ENCODE results near the gene CABP2. TPM values are rescaled to one million over a fixed set of nuclear protein-coding genes. Genes with fewer than 3 reads are reported as not detected.

Gene CABP2
- total and polyA plus RNA-seq, 7 experiments from 2014 or later, result not detected

GRCh38 chr11:67507242-67507863 is 15.9 kb downstream of the CABP2 start:
- Histone ChIP-seq H3K4me3 (ENCODE audit: low read length) (peak overlapping the region; percentile 91), H3K9me3 (ENCODE audit: control insufficient read depth in 2 of 3, low read length in 3 of 3) (no peaks in the 10 kb centered on the region), H3K27me3 (ENCODE audit: control insufficient read depth in 2 of 2, insufficient read depth in 2 of 2, low read length in 2 of 2) (no peaks in the 10 kb centered on the region), H3K27ac (ENCODE audit: low read depth, low read length) (peak overlapping the region; percentile 96), H3K4me1 (ENCODE audit: control insufficient read depth in 2 of 2, insufficient read depth in 2 of 2, low read length in 2 of 2) (peaks cover 40 to 45% of the 10 kb centered on the region in 2 donors), H3K36me3 (ENCODE audit: control insufficient read depth in 2 of 3, insufficient read depth in 3 of 3, low read length in 3 of 3) (peaks cover 0 to 10% (median 0%) of the 10 kb centered on the region in 3 experiments)
- Mint-ChIP-seq H3K4me1 (peaks cover 26 to 49% (median 41%) of the 10 kb centered on the region in 7 donors), H3K4me3 (peak overlapping the region; percentile 89 to 95 (median 90)), H3K27me3 (peaks cover 0 to 12% (median 0%) of the 10 kb centered on the region in 5 donors), H3K9me3 (peaks cover 0 to 5% (median 0%) of the 10 kb centered on the region in 11 donors), H3K36me3 (peaks cover 0 to 16% (median 0%) of the 10 kb centered on the region in 5 donors), H3K27ac (peak overlapping the region; percentile 77 to 98 (median 96))
- DNase-seq (peak in 5 of 9 donors; percentile 8 to 36 (median 20)), ATAC-seq (no peak)
- ChIA-PET CTCF (interaction anchor here (1.0 to 1.1 kb wide), 2 partner anchors 87 to 118 kb away, joined by 3 to 4 read pairs; no protein-coding TSS in a partner anchor), POLR2A (interaction anchor here (0.6 to 2.4 kb wide), 14 partner anchors 21 to 299 kb away, joined by 3 to 14 read pairs (median 4); partner anchors contain the start of genes AIP, POLD4, PPP1CA and RAD9A)
- intact Hi-C loops (cut with micrococcal nuclease), result loop anchor here (5.0 kb wide), 4 partner anchors 240 to 1190 kb away; partner anchors contain the start of genes CD248 (in 1 of the 2), GRK2 (in 1 of the 2) and RBM14 (in 1 of the 2)

- H3K9me3 ChIP-seq (ENCODE audit: control insufficient read depth in 2 of 3, low read length in 3 of 3), result no peaks in the 10 kb centered on the region
- H3K36me3 ChIP-seq (ENCODE audit: control insufficient read depth in 2 of 3, insufficient read depth in 3 of 3, low read length in 3 of 3), result peaks cover 0 to 18% (median 0%) of the 10 kb centered on the region in 3 experiments
- peak in 1 of 9 donors; percentile 29 for DNase-seq
- Mint-ChIP-seq H3K27me3 (peaks cover 0 to 11% (median 0%) of the 10 kb centered on the region in 5 donors), H3K4me3 (peak overlapping the region; percentile 89 to 95 (median 90)), H3K36me3 (peaks cover 0 to 16% (median 0%) of the 10 kb centered on the region in 5 donors), H3K27ac (peak overlapping the region; percentile 87 to 98 (median 96)), H3K4me1 (peaks cover 26 to 49% (median 41%) of the 10 kb centered on the region in 7 donors), H3K9me3 (peaks cover 0 to 5% (median 0%) of the 10 kb centered on the region in 11 donors)
- intact Hi-C loops (cut with micrococcal nuclease), result loop anchor here (1.0 to 5.0 kb wide), 12 partner anchors 22 to 1189 kb away; partner anchors contain the start of genes PTPRCAP (in 2 of the 2), CD248 (in 1 of the 2), GRK2 (in 1 of the 2) and POLD4 (in 1 of the 2)
- H3K27ac ChIP-seq (ENCODE audit: low read depth, low read length), result peak overlapping the region; percentile 96
- no peak for ATAC-seq
- POLR2A ChIA-PET, result interaction anchor here (0.6 to 5.0 kb wide), 14 partner anchors 22 to 387 kb away, joined by 3 to 40 read pairs (median 6); partner anchors contain the start of genes AIP, KDM2A, POLD4 and PPP1CA
- no peaks in the 10 kb centered on the region for H3K27me3 ChIP-seq (ENCODE audit: control insufficient read depth in 2 of 2, insufficient read depth in 2 of 2, low read length in 2 of 2)
- CTCF ChIA-PET, result no interaction called here
- peak overlapping the region; percentile 81 for H3K4me3 ChIP-seq (ENCODE audit: low read length)
- peaks cover 40 to 45% of the 10 kb centered on the region in 2 donors for H3K4me1 ChIP-seq (ENCODE audit: control insufficient read depth in 2 of 2, insufficient read depth in 2 of 2, low read length in 2 of 2)
Measured at GRCh38 chr11:67506426-67507051, 16.7 kb downstream of the CABP2 start.

GRCh38 chr11:67505605-67506396 is 17.4 kb downstream of the CABP2 start:
- Histone ChIP-seq H3K27me3 (ENCODE audit: control insufficient read depth in 2 of 2, insufficient read depth in 2 of 2, low read length in 2 of 2) (no peaks in the 10 kb centered on the region), H3K9me3 (ENCODE audit: control insufficient read depth in 2 of 3, low read length in 3 of 3) (no peaks in the 10 kb centered on the region), H3K27ac (ENCODE audit: low read depth, low read length) (peak overlapping the region; percentile 96), H3K4me3 (ENCODE audit: low read length) (peak overlapping the region; percentile 81), H3K36me3 (ENCODE audit: control insufficient read depth in 2 of 3, insufficient read depth in 3 of 3, low read length in 3 of 3) (peaks cover 0 to 26% (median 6%) of the 10 kb centered on the region in 3 experiments), H3K4me1 (ENCODE audit: control insufficient read depth in 2 of 2, insufficient read depth in 2 of 2, low read length in 2 of 2) (peaks cover 40 to 45% of the 10 kb centered on the region in 2 donors)
- Mint-ChIP-seq H3K36me3 (peaks cover 3 to 23% (median 5%) of the 10 kb centered on the region in 5 donors), H3K4me1 (peaks cover 31 to 54% (median 46%) of the 10 kb centered on the region in 7 donors), H3K4me3 (peak overlapping the region; percentile 89 to 95 (median 90)), H3K27ac (peak overlapping the region; percentile 84 to 98 (median 93)), H3K9me3 (peaks cover 0 to 5% (median 0%) of the 10 kb centered on the region in 11 donors), H3K27me3 (peaks cover 0 to 5% (median 0%) of the 10 kb centered on the region in 5 donors)
- ChIA-PET POLR2A (interaction anchor here (0.6 to 5.0 kb wide), 18 partner anchors 21 to 387 kb away, joined by 3 to 40 read pairs (median 4); partner anchors contain the start of genes AIP, KDM2A, POLD4 and PPP1CA), CTCF (interaction anchor here (0.6 to 1.3 kb wide), 8 partner anchors 19 to 149 kb away, joined by 3 to 6 read pairs (median 3); partner anchors contain the start of gene PPP1CA)
- intact Hi-C loops (cut with micrococcal nuclease), result loop anchor here (1.0 to 5.0 kb wide), 12 partner anchors 22 to 1188 kb away; partner anchors contain the start of genes PTPRCAP (in 2 of the 2), CD248 (in 1 of the 2), GRK2 (in 1 of the 2) and POLD4 (in 1 of the 2)
- ATAC-seq, result peak; percentile 69
- DNase-seq, result peak; percentile 84 to 91 (median 88)

DNA sequence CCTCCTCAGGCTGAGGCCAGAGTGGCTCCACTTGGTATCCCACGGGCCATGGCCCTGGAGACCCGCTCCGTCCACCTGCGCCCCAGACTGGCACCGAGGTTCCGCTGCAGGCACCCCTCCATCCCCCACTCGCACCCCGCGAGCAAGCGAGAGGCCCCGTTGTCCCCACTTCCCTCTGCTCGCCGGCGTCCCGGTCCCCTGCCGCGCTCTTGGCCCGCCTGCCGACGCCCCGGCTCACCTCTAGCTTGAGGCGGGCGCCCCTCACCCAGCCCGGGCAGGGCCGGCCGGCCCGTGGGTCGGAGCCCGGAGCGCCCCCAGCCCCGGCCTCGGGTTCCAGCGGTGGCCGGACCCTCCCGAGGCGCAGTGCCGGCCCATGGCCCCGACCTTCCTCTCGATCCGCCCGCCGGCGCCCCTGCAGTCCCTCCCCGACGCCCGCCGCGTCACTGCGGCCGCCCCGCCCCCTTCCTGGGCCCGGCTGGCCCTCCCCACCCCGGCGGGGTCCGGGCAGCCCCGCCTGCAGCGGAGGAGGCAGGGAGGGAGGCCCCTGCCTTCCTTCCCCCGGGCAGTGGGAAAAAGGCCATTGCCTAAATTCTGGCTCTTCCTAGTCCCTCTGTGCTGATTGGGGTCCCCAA is 18.2 kb downstream of the CABP2 start, which contains the start of gene PITPNM1:
Gene PITPNM1, minus strand, starts transcription at position 414 of the 632 bp plus-strand sequence. CDS start 1,183 bp downstream, outside the sequence.
- Mint-ChIP-seq H3K4me3 (peak within 1 kb of the TSS; percentile 89 to 95 (median 91)), H3K27me3 (peaks cover 0 to 2% (median 0%) of the 10 kb centered on the region in 5 donors), H3K36me3 (peaks cover 8 to 29% (median 8%) of the 10 kb centered on the region in 5 donors), H3K27ac (peak within 1 kb of the TSS; percentile 84 to 98 (median 93)), H3K4me1 (peaks cover 35 to 57% (median 50%) of the 10 kb centered on the region in 7 donors), H3K9me3 (peaks cover 0 to 5% (median 0%) of the 10 kb centered on the region in 11 donors)
- POLR2A ChIA-PET, result interaction anchor here (0.7 to 5.0 kb wide), 14 partner anchors 20 to 152 kb away, joined by 3 to 40 read pairs (median 4); partner anchors contain the start of genes AIP, POLD4, PPP1CA and PTPRCAP
- intact Hi-C loops (cut with micrococcal nuclease), result loop anchor here (5.0 kb wide), 4 partner anchors 238 to 1188 kb away; partner anchors contain the start of genes CD248 (in 1 of the 2), GRK2 (in 1 of the 2) and RBM14 (in 1 of the 2)
- peaks cover 0 to 33% (median 6%) of the 10 kb centered on the region in 3 experiments for H3K36me3 ChIP-seq (ENCODE audit: control insufficient read depth in 2 of 3, insufficient read depth in 3 of 3, low read length in 3 of 3)
- H3K9me3 ChIP-seq (ENCODE audit: control insufficient read depth in 2 of 3, low read length in 3 of 3), result no peaks in the 10 kb centered on the region
- H3K27ac ChIP-seq (ENCODE audit: low read depth, low read length), result peak within 1 kb of the TSS; percentile 96
- H3K4me1 ChIP-seq (ENCODE audit: control insufficient read depth in 2 of 2, insufficient read depth in 2 of 2, low read length in 2 of 2), result peaks cover 40 to 45% of the 10 kb centered on the region in 2 donors
- peak within 1 kb of the TSS; percentile 81 for H3K4me3 ChIP-seq (ENCODE audit: low read length)
- peak; percentile 22 for ATAC-seq
- H3K27me3 ChIP-seq (ENCODE audit: control insufficient read depth in 2 of 2, insufficient read depth in 2 of 2, low read length in 2 of 2), result no peaks in the 10 kb centered on the region
- peak; percentile 50 to 90 (median 63) for DNase-seq
- CTCF ChIA-PET, result interaction anchor here (0.6 to 1.3 kb wide), 9 partner anchors 18 to 148 kb away, joined by 3 to 6 read pairs (median 3); partner anchors contain the start of gene PPP1CA

Data from naive thymus-derived CD4-positive, alpha-beta T cell (primary cell).